HCT116 (cell line): Measurements from ENCODE around the gene ZDHHC22. TPM values are rescaled to one million over a fixed set of nuclear protein-coding genes. Genes with fewer than 3 reads are reported as not detected.

Experiments
- ATAC-seq: fragments of 200-7000 bp; cut with Tn5 transposase; 2 replicates; pipeline ENCODE4 v1.9.1; 2020; ENCODE audit warnings: mild to moderate bottlenecking, moderate library complexity
- BruUV-seq: library from RNA; stranded (reverse); fragments of 400-500 nt; replicated peaks from 2 replicates; lab custom pipeline; 2021; lab: Mats Ljungman, UMichigan
- CTCF ChIA-PET: fragments of 300-600 bp; sonication (Branson Sonifier 250); formaldehyde crosslinking; loops from one replicate; lab custom pipeline; 2021; ENCODE audit warnings: antibody characterized with exemption; lab: Charles Lee
- POLR2A ChIA-PET: fragments of 300-600, 350-600 bp; sonication (Branson Sonifier 250); formaldehyde crosslinking; loops from one replicate; lab custom pipeline; 2021; ENCODE audit warnings: antibody characterized with exemption; lab: Charles Lee
- RAD21 ChIA-PET, 2 experiments: fragments of 300-600 bp; sonication (Branson Sonifier 250); formaldehyde crosslinking; loops; one replicate each; lab custom pipeline; 2023; ENCODE audit warnings: low total read pairs in 2 of 2; ENCODE audit not compliant: uncharacterized antibody in 2 of 2, unreplicated experiment in 2 of 2, low non-redundant PET in 1 of 2; lab: Charles Lee
- DNase-seq: peaks from one replicate; pipeline ENCODE4 v3.0.0-alpha.2; 2010; ENCODE audit warnings: low read depth, low spot score
- H2AFZ ChIP-seq: fragments of 200-600 bp; shearing (Covaris generic), sonication (generic); 2 replicates; pipeline ENCODE4 v1.6.1; 2017; ENCODE audit warnings: low read depth, mixed run types, mixed read lengths, antibody characterized with exemption, low read length; ENCODE audit not compliant: poor library complexity, severe bottlenecking
- H3K27ac ChIP-seq: 2 replicates; pipeline ENCODE4 v1.5.1; 2012; ENCODE audit warnings: low read depth, low read length
- H3K27me3 ChIP-seq: fragments of 200-600 bp; sonication (generic); 2 replicates; pipeline ENCODE4 v1.6.1; 2016; ENCODE audit warnings: mixed run types, low read length, mixed read lengths; ENCODE audit not compliant: insufficient read depth
- H3K36me3 ChIP-seq, 2 experiments: fragments of 200-500 bp in 1 of 2; fragments of 200-600 bp in 1 of 2; sonication (Bioruptor generic) in 1 of 2; sonication (generic) in 1 of 2; 2 replicates each; pipeline versions ENCODE4 v1.5.1 to v1.6.1; 2014 to 2016; ENCODE audit warnings: low read length in 2 of 2, inconsistent platforms in 1 of 2, mixed read lengths in 1 of 2, mixed run types in 1 of 2; ENCODE audit not compliant: insufficient read depth in 2 of 2, control insufficient read depth in 1 of 2
- H3K4me1 ChIP-seq, 2 experiments: fragments of 200-600 bp in 1 of 2; sonication (generic) in 1 of 2; 2 replicates each; pipeline versions ENCODE4 v1.5.1 to v1.6.1; 2012 to 2017; ENCODE audit warnings: low read length in 2 of 2, inconsistent platforms in 1 of 2, mild to moderate bottlenecking in 1 of 2, mixed read lengths in 1 of 2, mixed run types in 1 of 2, moderate library complexity in 1 of 2; ENCODE audit not compliant: insufficient read depth in 2 of 2, control insufficient read depth in 1 of 2
- H3K4me2 ChIP-seq: fragments of 200-600 bp; sonication (generic); 2 replicates; pipeline ENCODE4 v1.6.1; 2017; ENCODE audit warnings: mixed run types, low read length, mixed read lengths
- H3K4me3 ChIP-seq, 2 experiments: fragments of 200-600 bp in 1 of 2; sonication (generic) in 1 of 2; replicated peaks in 1 of 2; 2 replicates each; pipeline ENCODE4 v1.5.1; 2011 to 2016; ENCODE audit warnings: low read length in 2 of 2, control low read depth in 1 of 2, low read depth in 1 of 2, mild to moderate bottlenecking in 1 of 2, mixed read lengths in 1 of 2, mixed run types in 1 of 2
- H3K79me2 ChIP-seq: fragments of 200-600 bp; sonication (generic); 2 replicates; pipeline ENCODE4 v1.6.1; 2017; ENCODE audit warnings: mild to moderate bottlenecking, mixed run types, low read length, moderate library complexity, mixed read lengths; ENCODE audit not compliant: insufficient read depth
- H3K9ac ChIP-seq: fragments of 200-600 bp; sonication (generic); 2 replicates; pipeline ENCODE4 v1.6.1; 2016; ENCODE audit warnings: low read length, mixed read lengths
- H3K9me2 ChIP-seq: fragments of 200-600 bp; sonication (generic), shearing (Covaris generic); 2 replicates; pipeline ENCODE4 v1.6.1; 2017; ENCODE audit warnings: mixed run types, mild to moderate bottlenecking, moderate library complexity; ENCODE audit not compliant: insufficient read depth
- H3K9me3 ChIP-seq, 2 experiments: fragments of 200-500 bp in 1 of 2; fragments of 200-600 bp in 1 of 2; sonication (Bioruptor generic) in 1 of 2; sonication (generic) in 1 of 2; 2 replicates each; pipeline ENCODE4 v1.6.1; 2014 to 2017; ENCODE audit warnings: low read length in 2 of 2, mixed read lengths in 2 of 2, inconsistent platforms in 1 of 2, low read depth in 1 of 2, mild to moderate bottlenecking in 1 of 2, mixed run types in 1 of 2, moderate library complexity in 1 of 2; ENCODE audit not compliant: control insufficient read depth in 1 of 2, insufficient read depth in 1 of 2
- H4K20me1 ChIP-seq: fragments of 200-600 bp; sonication (generic), shearing (Covaris generic); 2 replicates; pipeline ENCODE4 v1.6.1; 2017; ENCODE audit warnings: mixed run types, mild to moderate bottlenecking, moderate library complexity; ENCODE audit not compliant: insufficient read depth
- CBX3 ChIP-seq: IDR thresholded peaks from 2 replicates; pipeline ENCODE4 v1.6.1; 2012; ENCODE audit warnings: low read depth
- EZH2 ChIP-seq: fragments of 200-600 bp; sonication (generic); IDR thresholded peaks from 2 replicates; pipeline ENCODE4 v1.6.1; 2017; ENCODE audit warnings: antibody characterized with exemption, mixed run types
- EZH2phosphoT487 ChIP-seq: fragments of 200-600 bp; IDR thresholded peaks from 2 replicates; pipeline ENCODE4 v1.6.1; 2018; ENCODE audit warnings: antibody characterized with exemption, borderline replicate concordance
- FOSL1 ChIP-seq: IDR thresholded peaks from 2 replicates; pipeline ENCODE4 v1.6.1; 2012; ENCODE audit warnings: low read depth
- JUND ChIP-seq: IDR thresholded peaks from 2 replicates; pipeline ENCODE4 v1.6.1; 2012
- MAX ChIP-seq: IDR thresholded peaks from 2 replicates; pipeline ENCODE4 v1.6.1; 2012
- POLR2A ChIP-seq: IDR thresholded peaks from 2 replicates; pipeline ENCODE4 v1.7.0; 2011; ENCODE audit warnings: borderline replicate concordance; ENCODE audit not compliant: insufficient read depth, insufficient read length; ENCODE audit errors: extremely low read depth
- POLR2AphosphoS5 ChIP-seq: IDR thresholded peaks from 2 replicates; pipeline ENCODE4 v1.6.1; 2011; ENCODE audit warnings: mild to moderate bottlenecking, low read depth, low read length, moderate library complexity
- SIN3A ChIP-seq: IDR thresholded peaks from 2 replicates; pipeline ENCODE4 v1.6.1; 2012; ENCODE audit warnings: low read depth
- TCF7L2 ChIP-seq: IDR thresholded peaks from 2 replicates; pipeline ENCODE4 v1.7.0; 2011; ENCODE audit warnings: borderline replicate concordance, inconsistent platforms; ENCODE audit not compliant: insufficient read depth, insufficient read length; ENCODE audit errors: extremely low read depth
- intact Hi-C: fragments of 100-400 bp; cut with micrococcal nuclease; formaldehyde crosslinking; loops from 2 replicates; pipeline ENCODE4 v1.10.0; 2022
- total RNA-seq: library from RNA; stranded (reverse); gene quantifications from one replicate; pipeline ENCODE4 v1.2.1, GENCODE V29; 2021; ENCODE audit not compliant: unreplicated experiment

Gene ZDHHC22
- total RNA-seq, 1 experiment from 2014 or later: 0.10 TPM

GRCh38 chr14:77110286-77110685 lies 31.3 kb downstream of the ZDHHC22 start:
- Histone ChIP-seq H3K9me2 (no peaks in the 10 kb centered on the region), H4K20me1 (no peaks in the 10 kb centered on the region), H3K36me3 (peaks cover 19 to 37% of the 10 kb centered on the region in 2 experiments; a peak in 3 of 4 replicates), H2AFZ (no peak overlapping the region), H3K4me3 (no peak overlapping the region), H3K9me3 (no peaks in the 10 kb centered on the region), H3K9ac (no peak overlapping the region), H3K79me2 (peaks cover 7% of the 10 kb centered on the region; the same call in 1 of the 2 replicates), H3K27ac (no peak overlapping the region), H3K4me1 (no peaks in the 10 kb centered on the region), H3K4me2 (no peak overlapping the region), H3K27me3 (no peaks in the 10 kb centered on the region)
- intact Hi-C loops: no loop called here
- TF ChIP-seq SIN3A (no peak), EZH2phosphoT487 (no peak), TCF7L2 (no peak), POLR2AphosphoS5 (no peak), FOSL1 (no peak)
- no TSS peak for BruUV-seq
- no peak for ATAC-seq
- POLR2A ChIA-PET: no interaction called here
- no peak for DNase-seq
- RAD21 ChIA-PET: no interaction called here
- CTCF ChIA-PET: interaction anchor here (0.9 to 1.4 kb wide), 4 partner anchors 11 to 41 kb away, joined by 3 read pairs; no protein-coding TSS in a partner anchor

GRCh38 chr14:77109656-77110055 lies 31.9 kb downstream of the ZDHHC22 start:
- DNase-seq: no peak
- H2AFZ ChIP-seq: no peak overlapping the region
- peaks cover 19 to 31% of the 10 kb centered on the region in 2 experiments; a peak in 3 of 4 replicates for H3K36me3 ChIP-seq
- no peaks in the 10 kb centered on the region for H3K4me1 ChIP-seq
- TF ChIP-seq EZH2phosphoT487 (no peak), MAX (no peak), POLR2A (no peak), CBX3 (no peak), EZH2 (no peak), TCF7L2 (no peak), JUND (no peak)
- TF ChIP-seq, all 23 proteins: peak for 0
- Histone ChIP-seq H3K4me3 (no peak overlapping the region), H4K20me1 (no peaks in the 10 kb centered on the region), H3K4me2 (no peak overlapping the region), H3K9ac (no peak overlapping the region), H3K27me3 (no peaks in the 10 kb centered on the region), H3K27ac (no peak overlapping the region), H3K79me2 (peaks cover 7% of the 10 kb centered on the region), H3K9me3 (no peaks in the 10 kb centered on the region), H3K9me2 (no peaks in the 10 kb centered on the region)
- ChIA-PET CTCF (interaction anchor here (0.9 to 1.3 kb wide), 3 partner anchors 12 to 40 kb away, joined by 3 read pairs; no protein-coding TSS in a partner anchor), POLR2A (interaction anchor here (1.1 kb wide), 1 partner anchor 11 kb away, joined by 3 read pairs; the partner anchor contains the start of gene CIPC), RAD21 (no interaction called here)
- no TSS peak for BruUV-seq
- intact Hi-C loops: no loop called here
- ATAC-seq: no peak
